ENCODE data around the gene PHF20. TPM values are rescaled to one million over a fixed set of nuclear protein-coding genes. Genes with fewer than 3 reads are reported as not detected.

PHF20 gene
- polyA plus RNA-seq, 1 donor from 2014 or later = 49.2 TPM

- H3K9me2 ChIP-seq (ENCODE audit: insufficient read depth, low read length) = no peaks in the 10 kb centered on the region
- no peaks in the 10 kb centered on the region for H3K27me3 ChIP-seq (ENCODE audit: insufficient read depth, low read depth, low read length)
- H3K79me2 ChIP-seq (replicated peaks; ENCODE audit: insufficient read depth, low read length) = peaks cover 13% of the 10 kb centered on the region
- no peak for TF ChIP-seq RAD21 (conservative IDR thresholded peaks at IDR 0.05)
- TF ChIP-seq, protein P1, sequence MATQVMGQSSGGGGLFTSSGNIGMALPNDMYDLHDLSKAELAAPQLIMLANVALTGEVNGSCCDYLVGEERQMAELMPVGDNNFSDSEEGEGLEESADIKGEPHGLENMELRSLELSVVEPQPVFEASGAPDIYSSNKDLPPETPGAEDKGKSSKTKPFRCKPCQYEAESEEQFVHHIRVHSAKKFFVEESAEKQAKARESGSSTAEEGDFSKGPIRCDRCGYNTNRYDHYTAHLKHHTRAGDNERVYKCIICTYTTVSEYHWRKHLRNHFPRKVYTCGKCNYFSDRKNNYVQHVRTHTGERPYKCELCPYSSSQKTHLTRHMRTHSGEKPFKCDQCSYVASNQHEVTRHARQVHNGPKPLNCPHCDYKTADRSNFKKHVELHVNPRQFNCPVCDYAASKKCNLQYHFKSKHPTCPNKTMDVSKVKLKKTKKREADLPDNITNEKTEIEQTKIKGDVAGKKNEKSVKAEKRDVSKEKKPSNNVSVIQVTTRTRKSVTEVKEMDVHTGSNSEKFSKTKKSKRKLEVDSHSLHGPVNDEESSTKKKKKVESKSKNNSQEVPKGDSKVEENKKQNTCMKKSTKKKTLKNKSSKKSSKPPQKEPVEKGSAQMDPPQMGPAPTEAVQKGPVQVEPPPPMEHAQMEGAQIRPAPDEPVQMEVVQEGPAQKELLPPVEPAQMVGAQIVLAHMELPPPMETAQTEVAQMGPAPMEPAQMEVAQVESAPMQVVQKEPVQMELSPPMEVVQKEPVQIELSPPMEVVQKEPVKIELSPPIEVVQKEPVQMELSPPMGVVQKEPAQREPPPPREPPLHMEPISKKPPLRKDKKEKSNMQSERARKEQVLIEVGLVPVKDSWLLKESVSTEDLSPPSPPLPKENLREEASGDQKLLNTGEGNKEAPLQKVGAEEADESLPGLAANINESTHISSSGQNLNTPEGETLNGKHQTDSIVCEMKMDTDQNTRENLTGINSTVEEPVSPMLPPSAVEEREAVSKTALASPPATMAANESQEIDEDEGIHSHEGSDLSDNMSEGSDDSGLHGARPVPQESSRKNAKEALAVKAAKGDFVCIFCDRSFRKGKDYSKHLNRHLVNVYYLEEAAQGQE (IDR thresholded peaks at IDR 0.05; ENCODE audit: borderline replicate concordance) = no peak
- no peak for TF ChIP-seq MXI1 (conservative IDR thresholded peaks at IDR 0.05; ENCODE audit: poor library complexity, severe bottlenecking)
- no peak for TF ChIP-seq EP300 (conservative IDR thresholded peaks at IDR 0.05; ENCODE audit: poor library complexity, severe bottlenecking)
- no peak for TF ChIP-seq EZH2 (IDR thresholded peaks at IDR 0.05; ENCODE audit: borderline replicate concordance, insufficient read depth, low read length, poor library complexity, severe bottlenecking)
- TF ChIP-seq SMC3 (conservative IDR thresholded peaks at IDR 0.05; ENCODE audit: poor library complexity) = no peak
- TF ChIP-seq CTCF (IDR thresholded peaks at IDR 0.05; ENCODE audit: poor library complexity, severe bottlenecking) = no peak
- no peak for TF ChIP-seq POLR2AphosphoS5 (IDR thresholded peaks at IDR 0.05)
- no peak for TF ChIP-seq TAF1 (IDR thresholded peaks at IDR 0.05; ENCODE audit: low read depth)
- no peak overlapping the region for H3K4me2 ChIP-seq (ENCODE audit: low read length)
- no peaks in the 10 kb centered on the region for H3K36me3 ChIP-seq (ENCODE audit: insufficient read depth, low read length)
- no peak overlapping the region for H3K9ac ChIP-seq (ENCODE audit: low read length)
- H3K9me3 ChIP-seq (ENCODE audit: low read length) = no peaks in the 10 kb centered on the region
- H3K27ac ChIP-seq (ENCODE audit: low read length) = no peak overlapping the region
- no peaks in the 10 kb centered on the region for H3F3A ChIP-seq (ENCODE audit: insufficient read depth, low read length, poor library complexity, severe bottlenecking)
- H4K20me1 ChIP-seq (ENCODE audit: insufficient read depth) = no peaks in the 10 kb centered on the region
- no peak overlapping the region for H3K4me3 ChIP-seq (ENCODE audit: low read length)
- H2AFZ ChIP-seq (ENCODE audit: low read depth, low read length) = no peak overlapping the region
Measured at GRCh38 chr20:35833241-35833640, 61.4 kb downstream of the PHF20 start.

DNA sequence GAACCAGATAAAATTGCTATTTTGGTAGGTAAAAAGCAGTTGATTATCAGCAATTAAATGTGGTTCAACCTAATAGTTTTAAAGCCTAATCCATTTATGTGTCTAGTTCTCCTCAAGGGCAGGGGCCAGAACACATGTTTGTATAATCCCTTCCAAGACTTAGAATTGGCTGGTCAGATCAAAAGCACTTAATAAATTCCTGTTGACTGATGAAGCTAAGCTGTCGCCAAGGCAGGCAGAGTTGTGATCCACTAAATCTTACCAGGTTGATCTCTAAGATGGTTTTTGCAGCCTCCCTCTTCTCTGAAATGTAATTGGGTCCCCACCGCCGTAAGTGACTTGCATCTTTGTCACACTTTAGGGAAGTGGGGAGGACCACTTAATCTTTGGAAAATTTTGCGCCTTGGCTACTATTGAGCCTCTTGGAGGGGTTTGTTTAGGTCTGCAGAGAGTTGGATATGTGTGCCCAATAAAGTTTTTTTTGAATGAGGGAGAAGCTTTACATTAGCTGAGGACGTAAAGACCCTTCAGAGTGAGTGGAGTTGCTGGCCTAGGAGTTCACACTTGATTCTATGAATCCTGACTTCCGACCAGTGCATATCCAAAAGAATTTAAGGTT, 65.9 kb downstream of the PHF20 start:
- Histone ChIP-seq H3K9ac (ENCODE audit: low read length) (no peak overlapping the region), H3K9me2 (ENCODE audit: insufficient read depth, low read length) (no peaks in the 10 kb centered on the region), H3K4me3 (ENCODE audit: low read length) (no peak overlapping the region), H4K20me1 (ENCODE audit: insufficient read depth) (no peaks in the 10 kb centered on the region), H3K36me3 (ENCODE audit: insufficient read depth, low read length) (no peaks in the 10 kb centered on the region), H3F3A (ENCODE audit: insufficient read depth, low read length, poor library complexity, severe bottlenecking) (no peaks in the 10 kb centered on the region), H3K27ac (ENCODE audit: low read length) (no peak overlapping the region), H3K27me3 (ENCODE audit: insufficient read depth, low read depth, low read length) (no peaks in the 10 kb centered on the region), H3K79me2 (replicated peaks; ENCODE audit: insufficient read depth, low read length) (no peaks in the 10 kb centered on the region), H2AFZ (ENCODE audit: low read depth, low read length) (no peak overlapping the region), H3K9me3 (ENCODE audit: low read length) (peaks cover 2% of the 10 kb centered on the region), H3K4me2 (ENCODE audit: low read length) (no peak overlapping the region)
- TF ChIP-seq, protein P1 (IDR thresholded peaks at IDR 0.05; ENCODE audit: borderline replicate concordance) = no peak
